H1 (cell line): Measurements from ENCODE around the gene CTF1. TPM values are rescaled to one million over a fixed set of nuclear protein-coding genes. Genes with fewer than 3 reads are reported as not detected.

ENCODE experiments used
- CTCF ChIA-PET: fragments of 300-600 bp; sonication (Branson Sonifier 250); formaldehyde crosslinking; loops from one replicate; lab custom pipeline; 2021; ENCODE audit not compliant: partially characterized antibody; lab: Charles Lee
- POLR2A ChIA-PET: fragments of 300-600 bp; sonication (Branson Sonifier 250); formaldehyde crosslinking; loops from one replicate; lab custom pipeline; 2021; ENCODE audit warnings: inconsistent platforms; ENCODE audit not compliant: partially characterized antibody; lab: Charles Lee
- DNase-seq, 2 experiments: peaks; one replicate each; pipeline versions ENCODE4 v3.0.0 to v3.0.0-alpha.2; 2010 to 2022; ENCODE audit warnings: low spot score in 2 of 2, low read depth in 1 of 2, mixed read lengths in 1 of 2
- FAIRE-seq: peaks from 2 replicates; lab custom pipeline; 2011; peaks lifted over from hg19 to GRCh38; lab: Jason Lieb, UNC
- H2AFZ ChIP-seq: 2 replicates; pipeline ENCODE4 v1.8.1; 2012; ENCODE audit warnings: low read length, inconsistent platforms
- H2AK5ac ChIP-seq: 2 replicates; pipeline ENCODE4 v1.6.1; 2013; ENCODE audit warnings: low read depth, low read length
- H2BK120ac ChIP-seq: replicated peaks from 2 replicates; pipeline ENCODE3; 2013; ENCODE audit warnings: low read depth, low read length, inconsistent platforms
- H2BK12ac ChIP-seq: 2 replicates; pipeline ENCODE4 v1.6.1; 2013; ENCODE audit warnings: low read depth, low read length
- H2BK15ac ChIP-seq: 2 replicates; pipeline ENCODE4 v1.6.1; 2013; ENCODE audit warnings: low read length
- H2BK20ac ChIP-seq: 2 replicates; pipeline ENCODE4 v1.6.1; 2013; ENCODE audit warnings: low read length
- H2BK5ac ChIP-seq: 2 replicates; pipeline ENCODE4 v1.6.1; 2013; ENCODE audit warnings: low read depth, low read length
- H3K14ac ChIP-seq: 2 replicates; pipeline ENCODE4 v1.6.1; 2013; ENCODE audit warnings: inconsistent platforms; ENCODE audit not compliant: insufficient read length
- H3K18ac ChIP-seq: 2 replicates; pipeline ENCODE4 v1.6.1; 2013; ENCODE audit warnings: low read length; ENCODE audit errors: extremely low read depth
- H3K23ac ChIP-seq: 2 replicates; pipeline ENCODE4 v1.6.1; 2013; ENCODE audit warnings: inconsistent platforms; ENCODE audit not compliant: insufficient read length
- H3K23me2 ChIP-seq: 2 replicates; pipeline ENCODE4 v1.6.1; 2013; ENCODE audit warnings: low read depth, low read length
- H3K27ac ChIP-seq: 2 replicates; pipeline ENCODE4 v1.6.1; 2011; ENCODE audit warnings: low read depth, low read length, inconsistent platforms
- H3K27me3 ChIP-seq, 4 experiments: replicated peaks in 1 of 4; 1 replicate in 1 of 4; 2 replicates in 3 of 4; pipeline versions ENCODE4 v1.6.1 to v1.8.1; 2011 to 2013; ENCODE audit warnings: low read length in 3 of 4, mild to moderate bottlenecking in 3 of 4, inconsistent platforms in 2 of 4, mixed read lengths in 2 of 4, moderate library complexity in 1 of 4; ENCODE audit not compliant: control insufficient read depth in 3 of 4, insufficient read depth in 3 of 4; ENCODE audit errors: extremely low read depth in 1 of 4
- H3K36me3 ChIP-seq, 4 experiments: 2 replicates each; pipeline versions ENCODE4 v1.6.1 to v1.8.1; 2011 to 2013; ENCODE audit warnings: mild to moderate bottlenecking in 4 of 4, low read length in 3 of 4, moderate library complexity in 2 of 4, control low read depth in 1 of 4, inconsistent platforms in 1 of 4; ENCODE audit not compliant: insufficient read depth in 4 of 4, control insufficient read depth in 2 of 4
- H3K4ac ChIP-seq: replicated peaks from 2 replicates; pipeline ENCODE3; 2013; ENCODE audit warnings: low read length, low read depth, mixed read lengths, inconsistent platforms; ENCODE audit not compliant: insufficient read length
- H3K4me1 ChIP-seq, 4 experiments: replicated peaks in 1 of 4; 1 replicate in 1 of 4; 2 replicates in 3 of 4; pipeline versions ENCODE4 v1.6.1 to v1.8.1; 2011 to 2013; ENCODE audit warnings: low read length in 3 of 4, inconsistent platforms in 2 of 4, mixed read lengths in 1 of 4; ENCODE audit not compliant: insufficient read depth in 4 of 4, control insufficient read depth in 3 of 4
- H3K4me2 ChIP-seq, 2 experiments: 2 replicates each; pipeline versions ENCODE4 v1.6.1 to v1.8.1; 2011 to 2013; ENCODE audit warnings: low read depth in 2 of 2, low read length in 2 of 2, control low read depth in 1 of 2, inconsistent platforms in 1 of 2, mild to moderate bottlenecking in 1 of 2; ENCODE audit not compliant: insufficient read depth in 1 of 2
- H3K4me3 ChIP-seq, 4 experiments: fragments of 200-600, 300-600 bp in 1 of 4; sonication (generic), shearing (Covaris generic), sonication (Bioruptor Twin) in 1 of 4; 2 replicates each; pipeline versions ENCODE4 v1.5.1 to v1.8.1; 2011 to 2016; ENCODE audit warnings: low read length in 4 of 4, low read depth in 3 of 4, control low read depth in 2 of 4, inconsistent platforms in 2 of 4, mild to moderate bottlenecking in 2 of 4, mixed read lengths in 1 of 4, moderate library complexity in 1 of 4; ENCODE audit not compliant: insufficient read depth in 2 of 4; ENCODE audit errors: extremely low read depth in 1 of 4
- H3K56ac ChIP-seq: replicated peaks from 2 replicates; pipeline ENCODE3; 2013; ENCODE audit warnings: low read depth, mild to moderate bottlenecking, mixed read lengths, low read length, inconsistent platforms; ENCODE audit not compliant: insufficient read length
- H3K79me1 ChIP-seq: 2 replicates; pipeline ENCODE4 v1.6.1; 2013; ENCODE audit warnings: low read depth, low read length, control low read depth
- H3K79me2 ChIP-seq, 2 experiments: 2 replicates each; pipeline versions ENCODE4 v1.6.1 to v1.8.1; 2012 to 2013; ENCODE audit warnings: low read length in 2 of 2, mild to moderate bottlenecking in 2 of 2, inconsistent platforms in 1 of 2; ENCODE audit not compliant: insufficient read depth in 2 of 2, control insufficient read depth in 1 of 2
- H3K9ac ChIP-seq, 4 experiments: replicated peaks in 1 of 4; 1 replicate in 1 of 4; 2 replicates in 3 of 4; pipeline versions ENCODE4 v1.6.1 to v1.8.1; 2011 to 2013; ENCODE audit warnings: low read depth in 3 of 4, low read length in 3 of 4, control low read depth in 2 of 4, mild to moderate bottlenecking in 2 of 4, moderate library complexity in 2 of 4, inconsistent platforms in 1 of 4; ENCODE audit errors: extremely low read depth in 1 of 4
- H3K9me3 ChIP-seq, 2 experiments: 2 replicates each; pipeline versions ENCODE4 v1.6.1 to v1.8.1; 2012 to 2013; ENCODE audit warnings: mild to moderate bottlenecking in 2 of 2, moderate library complexity in 2 of 2, control low read depth in 1 of 2, inconsistent platforms in 1 of 2, low read depth in 1 of 2, low read length in 1 of 2, mixed read lengths in 1 of 2; ENCODE audit not compliant: insufficient read depth in 2 of 2
- H4K20me1 ChIP-seq, 2 experiments: replicated peaks in 1 of 2; 2 replicates each; pipeline versions ENCODE3 to v1.8.1; 2011 to 2013; ENCODE audit warnings: inconsistent platforms in 2 of 2, low read length in 2 of 2, mild to moderate bottlenecking in 1 of 2; ENCODE audit not compliant: insufficient read depth in 2 of 2, control insufficient read depth in 1 of 2
- H4K5ac ChIP-seq: 2 replicates; pipeline ENCODE4 v1.6.1; 2013; ENCODE audit warnings: low read length, low read depth, mixed read lengths, inconsistent platforms; ENCODE audit not compliant: insufficient read length
- H4K8ac ChIP-seq: 2 replicates; pipeline ENCODE4 v1.8.0; 2013; ENCODE audit warnings: mild to moderate bottlenecking, moderate library complexity, low read length, inconsistent platforms; ENCODE audit not compliant: insufficient read depth; ENCODE audit errors: extremely low read depth
- H4K91ac ChIP-seq: replicated peaks from 2 replicates; pipeline ENCODE3; 2013; ENCODE audit warnings: low read length, mixed read lengths, inconsistent platforms; ENCODE audit not compliant: insufficient read length
- CHD2 ChIP-seq: IDR thresholded peaks from 2 replicates; pipeline ENCODE4 v1.6.1; 2012; ENCODE audit warnings: low read length, improper control_type of control experiment
- MAFK ChIP-seq: IDR thresholded peaks from 2 replicates; pipeline ENCODE4 v1.6.1; 2012; ENCODE audit warnings: low read depth, mild to moderate bottlenecking, improper control_type of control experiment, low read length
- NANOG ChIP-seq: IDR thresholded peaks from 2 replicates; pipeline ENCODE4 v1.6.1; 2011; ENCODE audit warnings: low read length, low read depth, mild to moderate bottlenecking, inconsistent platforms; ENCODE audit not compliant: insufficient read depth, poor library complexity, severe bottlenecking
- POLR2AphosphoS5 ChIP-seq: IDR thresholded peaks from 2 replicates; pipeline ENCODE4 v1.6.1; 2011; ENCODE audit warnings: low read depth, low read length
- RFX5 ChIP-seq: IDR thresholded peaks from 2 replicates; pipeline ENCODE4 v1.6.1; 2011; ENCODE audit warnings: low read depth, low read length, improper control_type of control experiment, borderline replicate concordance
- RXRA ChIP-seq: IDR thresholded peaks from 2 replicates; pipeline ENCODE4 v1.6.1; 2011; ENCODE audit warnings: low read depth, mild to moderate bottlenecking, low read length, moderate library complexity; ENCODE audit not compliant: insufficient read depth
- SIN3A ChIP-seq, 2 experiments: IDR thresholded peaks in 1 of 2; conservative IDR thresholded peaks in 1 of 2; 2 replicates each; pipeline ENCODE4 v1.6.1; 2011 to 2012; ENCODE audit warnings: low read length in 2 of 2, improper control_type of control experiment in 1 of 2, low read depth in 1 of 2, mild to moderate bottlenecking in 1 of 2
- SP1 ChIP-seq: IDR thresholded peaks from 2 replicates; pipeline ENCODE4 v1.6.1; 2011; ENCODE audit warnings: low read depth, low read length
- TAF1 ChIP-seq: IDR thresholded peaks from 2 replicates; pipeline ENCODE4 v1.6.1; 2011; ENCODE audit warnings: mild to moderate bottlenecking, low read depth, low read length
- TBP ChIP-seq: IDR thresholded peaks from 2 replicates; pipeline ENCODE4 v1.6.1; 2011; ENCODE audit warnings: low read depth, low read length, improper control_type of control experiment
- TEAD4 ChIP-seq: IDR thresholded peaks from 2 replicates; pipeline ENCODE4 v1.6.1; 2012; ENCODE audit warnings: low read depth, low read length, inconsistent platforms, mixed read lengths
- WGBS, 2 experiments: shearing (Covaris generic) in 1 of 2; methylation state at CpG; one replicate each; pipeline versions ENCODE4 v1.1.6 to v1.1.7; 2013 to 2015; ENCODE audit warnings: low lambda C conversion rate in 2 of 2, mixed read lengths in 2 of 2, inconsistent platforms in 1 of 2, low coverage in 1 of 2, missing lambda C conversion rate in 1 of 2; ENCODE audit not compliant: insufficient replicate concordance in 2 of 2, insufficient coverage in 1 of 2, insufficient read length in 1 of 2; ENCODE audit errors: extremely low coverage in 1 of 2, missing lambda C conversion rate in 1 of 2; 5-methylcytosine and 5-hydroxymethylcytosine counted together
- polyA plus RNA-seq, 7 experiments: library from polyadenylated mRNA; depleted of rRNA in 3 of 7; stranded (reverse) in 5 of 7; unstranded in 2 of 7; fragments of >200 nt in 5 of 7; fragments of 200-250 nt in 2 of 7; gene quantifications; 1 replicate in 5 of 7; 2 replicates in 1 of 7; 4 replicates in 1 of 7; pipeline versions ENCODE4 v1.2.1 to v1.2.3, GENCODE V29; 2011 to 2013; ENCODE audit warnings: missing spikeins in 2 of 7, mixed read lengths in 2 of 7
- total RNA-seq: library from RNA; stranded (reverse); fragmentation: NEBNext Ultra II Directional; extraction: Animal tissue kit (Norgen Biotek cat#: 25700); gene quantifications from 2 replicates; pipeline ENCODE4 v1.2.1, GENCODE V29; 2021

CTF1 gene
- total and polyA plus RNA-seq, 2 of the 8 experiments (the other 6 are each of a cell fraction or from before 2014, with no cell fraction given), result 0.97 to 3.4 TPM

DNA sequence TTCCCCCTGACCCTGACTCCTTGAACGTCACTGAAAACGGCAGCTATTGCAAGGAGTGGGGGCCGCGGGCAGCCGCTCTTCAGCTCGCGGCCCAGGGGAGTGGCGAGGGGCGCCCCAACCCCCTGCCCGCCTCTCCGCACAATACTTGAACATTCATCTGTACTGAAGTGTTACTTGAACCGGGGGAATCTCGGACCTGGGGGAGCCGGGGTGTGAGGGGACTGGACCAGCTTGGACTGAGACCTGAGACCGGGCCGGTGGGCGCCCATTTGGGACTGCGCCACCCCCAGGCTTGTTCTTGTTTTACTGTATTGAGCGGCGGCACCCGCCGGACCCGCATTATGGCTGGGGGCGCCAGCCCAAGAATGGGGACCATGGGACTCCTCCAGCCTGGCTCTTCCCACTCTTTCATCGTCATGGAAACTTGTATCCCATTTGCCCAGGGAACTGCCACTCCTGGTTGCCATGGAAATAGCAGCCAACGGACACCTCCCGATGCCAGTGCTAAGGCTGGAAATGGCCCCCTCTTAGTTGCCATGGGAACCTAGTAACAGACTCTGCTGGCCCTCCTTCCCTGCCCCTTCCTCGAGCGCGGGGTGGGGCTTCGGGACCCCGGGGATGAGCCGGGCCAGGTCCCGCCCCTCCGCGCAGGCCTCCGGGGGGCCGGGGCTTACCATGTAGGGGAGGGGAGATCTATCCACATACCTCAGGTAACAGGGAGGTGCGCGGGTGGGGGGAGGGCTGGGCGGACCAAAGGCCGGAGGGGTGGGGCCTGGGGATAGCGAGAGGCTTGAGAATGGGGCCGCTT is 51.6 kb downstream of the CTF1 start:
- Histone ChIP-seq H3K4me2 (peak overlapping the region; percentile 85 to 95), H4K8ac (peak overlapping the region; percentile 90), H3K79me1 (no peaks in the 10 kb centered on the region), H3K9ac (peak overlapping the region in 3 of 4 experiments; percentile 49 to 70 (median 69); a peak in 5 of 7 replicates), H3K23ac (no peak overlapping the region), H3K4me3 (peak overlapping the region; percentile 64 to 98 (median 70)), H4K20me1 (peaks cover 0 to 7% of the 10 kb centered on the region in 2 experiments), H2BK15ac (no peak overlapping the region), H3K23me2 (peaks cover 12% of the 10 kb centered on the region), H2BK12ac (peak overlapping the region; percentile 50; the same call in 1 of the 2 replicates), H3K14ac (no peak overlapping the region), H3K4ac (peak overlapping the region; percentile 49), H4K5ac (peak overlapping the region; percentile 83), H2BK120ac (no peak overlapping the region), H3K27ac (peak overlapping the region; percentile 89), H3K4me1 (peaks cover 0 to 29% (median 21%) of the 10 kb centered on the region in 4 experiments; a peak in 6 of 7 replicates), H2BK5ac (peak overlapping the region; percentile 91; the same call in 1 of the 2 replicates), H3K9me3 (no peaks in the 10 kb centered on the region), H2AFZ (no peak overlapping the region), H3K36me3 (peaks cover 5 to 17% (median 8%) of the 10 kb centered on the region in 4 experiments; a peak in 7 of 8 replicates), H3K27me3 (no peaks in the 10 kb centered on the region), H3K18ac (peak overlapping the region; percentile 78), H2BK20ac (no peak overlapping the region), H4K91ac (peak overlapping the region; percentile 77), H3K56ac (peak overlapping the region; percentile 80), H3K79me2 (no peaks in the 10 kb centered on the region), H2AK5ac (0 out of 2 replicates have a peak overlapping the region, but pooled peaks have one; percentile 34)
- DNase-seq (peak; percentile 98), FAIRE-seq (peak; percentile 82)
- ChIA-PET POLR2A (interaction anchor here (0.8 to 4.4 kb wide), 14 partner anchors 7 to 232 kb away, joined by 3 to 23 read pairs (median 4); partner anchors contain the start of genes FBXL19, FUS and SETD1A), CTCF (interaction anchor here (1.4 to 2.6 kb wide), 2 partner anchors 12 to 35 kb away, joined by 3 to 19 read pairs; no protein-coding TSS in a partner anchor)
- WGBS, 2 experiments, result 5% methylated on average over 27 of the region's 44 CpGs; no CpG with 5 or more reads in 1 of the 2 experiments
- TF ChIP-seq POLR2AphosphoS5, result 0 out of 2 replicates have a peak, but pooled peaks have one; percentile 4
- peak; percentile 34; the same call in 1 of the 2 replicates for TF ChIP-seq TEAD4
- peak; percentile 42 for TF ChIP-seq TBP
- peak; percentile 73 to 78; a peak in 3 of 4 replicates for TF ChIP-seq SIN3A (conservative IDR thresholded peaks at IDR 0.05 in 1 of 2, IDR thresholded peaks at IDR 0.05 in 1 of 2; ENCODE audit: low read depth in 1 of 2, low read length in 2 of 2)
- peak; percentile 86 for TF ChIP-seq CHD2
- TF ChIP-seq RFX5, result no peak
- no peak for TF ChIP-seq RXRA
- no peak for TF ChIP-seq NANOG
- TF ChIP-seq SP1, result peak; percentile 97
- TF ChIP-seq MAFK, result no peak
- TF ChIP-seq TAF1, result peak; percentile 73
